ENCODE results near the gene CPEB4. TPM values are rescaled to one million over a fixed set of nuclear protein-coding genes. Genes with fewer than 3 reads are reported as not detected.

CPEB4 gene
- total and polyA plus RNA-seq, 2 donors (not counting 1 experiment from before 2014, with no cell fraction given) = 8.4 to 26.0 TPM

DNA sequence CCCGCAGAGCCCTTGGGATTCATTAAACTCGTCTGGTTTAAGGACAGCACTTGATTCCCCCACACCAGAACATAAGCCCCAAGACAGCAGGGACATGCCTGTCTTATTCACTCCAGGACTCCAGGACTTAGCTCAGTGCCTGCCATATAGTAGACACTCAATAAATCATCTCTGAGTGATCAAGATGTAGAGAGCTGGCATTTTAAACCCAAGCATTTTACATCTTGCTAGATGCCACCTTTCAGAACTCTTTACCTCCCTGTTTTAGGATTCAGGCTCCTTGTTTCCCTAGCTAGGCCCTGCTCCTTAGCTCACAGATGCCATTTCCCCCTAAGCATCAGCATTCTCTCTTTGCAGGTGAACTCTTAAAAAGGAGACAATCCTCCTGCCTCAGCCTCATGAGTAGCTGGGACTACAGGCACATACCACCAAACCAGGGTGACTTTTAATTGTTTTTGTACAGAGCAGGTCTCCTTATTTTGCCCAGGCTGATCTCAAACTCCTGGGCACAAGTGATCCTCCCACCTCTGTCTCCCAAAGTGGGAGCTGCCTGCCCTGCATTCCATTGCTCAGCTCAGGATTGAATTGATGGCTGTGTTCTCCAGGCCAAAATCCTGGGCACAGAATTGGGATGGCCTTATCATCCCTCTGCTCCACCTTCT is 32.0 kb upstream of the CPEB4 start:
- no peak overlapping the region for H3K27ac ChIP-seq (ENCODE audit: low read length in 2 of 2)
- CTCF ChIA-PET = interaction anchor here (0.8 to 1.1 kb wide), 2 partner anchors 11 to 13 kb away, joined by 3 to 4 read pairs; no protein-coding TSS in a partner anchor

GRCh38 chr5:173857234-173857633 is 30.9 kb upstream of the CPEB4 start:
- intact Hi-C loops (cut with micrococcal nuclease) = no loop called here
- H3K4me3 ChIP-seq (ENCODE audit: control extremely low read depth in 1 of 5, extremely low read depth in 1 of 5, insufficient read depth in 1 of 5, low read depth in 2 of 5, low read length in 4 of 5) = no peak overlapping the region
- H3K79me2 ChIP-seq (ENCODE audit: control insufficient read depth, insufficient read depth, low read length) = no peaks in the 10 kb centered on the region
- H3K27me3 Mint-ChIP-seq = peaks cover 8% of the 10 kb centered on the region
- peaks cover 13% of the 10 kb centered on the region for H3K4me1 Mint-ChIP-seq
- DNase-seq (no peak), ATAC-seq (ENCODE audit: low read depth) (no peak)
- ChIA-PET CTCF (no interaction called here), POLR2A (interaction anchor here (0.6 kb wide), 1 partner anchor 30 kb away, joined by 6 read pairs; no protein-coding TSS in a partner anchor)
- no peak for TF ChIP-seq EZH2 (IDR thresholded peaks at IDR 0.05; ENCODE audit: borderline replicate concordance, insufficient read depth, low read depth, low read length, poor library complexity, severe bottlenecking)
- TF ChIP-seq, protein P1, sequence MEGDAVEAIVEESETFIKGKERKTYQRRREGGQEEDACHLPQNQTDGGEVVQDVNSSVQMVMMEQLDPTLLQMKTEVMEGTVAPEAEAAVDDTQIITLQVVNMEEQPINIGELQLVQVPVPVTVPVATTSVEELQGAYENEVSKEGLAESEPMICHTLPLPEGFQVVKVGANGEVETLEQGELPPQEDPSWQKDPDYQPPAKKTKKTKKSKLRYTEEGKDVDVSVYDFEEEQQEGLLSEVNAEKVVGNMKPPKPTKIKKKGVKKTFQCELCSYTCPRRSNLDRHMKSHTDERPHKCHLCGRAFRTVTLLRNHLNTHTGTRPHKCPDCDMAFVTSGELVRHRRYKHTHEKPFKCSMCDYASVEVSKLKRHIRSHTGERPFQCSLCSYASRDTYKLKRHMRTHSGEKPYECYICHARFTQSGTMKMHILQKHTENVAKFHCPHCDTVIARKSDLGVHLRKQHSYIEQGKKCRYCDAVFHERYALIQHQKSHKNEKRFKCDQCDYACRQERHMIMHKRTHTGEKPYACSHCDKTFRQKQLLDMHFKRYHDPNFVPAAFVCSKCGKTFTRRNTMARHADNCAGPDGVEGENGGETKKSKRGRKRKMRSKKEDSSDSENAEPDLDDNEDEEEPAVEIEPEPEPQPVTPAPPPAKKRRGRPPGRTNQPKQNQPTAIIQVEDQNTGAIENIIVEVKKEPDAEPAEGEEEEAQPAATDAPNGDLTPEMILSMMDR (IDR thresholded peaks at IDR 0.05) = no peak
- WGBS (ENCODE audit: insufficient coverage) = 83% methylated on average over 1 of the region's 3 CpGs
- H3K36me3 ChIP-seq (replicated peaks in 1 of 2; ENCODE audit: control extremely low read depth in 1 of 2, control insufficient read depth in 1 of 2, extremely low read depth in 1 of 2, insufficient read depth in 2 of 2, low read length in 1 of 2) = no peaks in the 10 kb centered on the region
- no peaks in the 10 kb centered on the region for H4K20me1 ChIP-seq (ENCODE audit: control insufficient read depth, insufficient read depth, low read length, poor library complexity, severe bottlenecking)
- H3K9ac ChIP-seq (ENCODE audit: low read length) = no peak overlapping the region
- H3K4me3 Mint-ChIP-seq = no peak overlapping the region
- no peak overlapping the region for H3K27ac ChIP-seq (ENCODE audit: low read length in 2 of 2)
- peaks cover 0 to 2% (median 0%) of the 10 kb centered on the region in 4 experiments for H3K27me3 ChIP-seq (replicated peaks in 1 of 4; ENCODE audit: control extremely low read depth in 1 of 4, control insufficient read depth in 3 of 4, insufficient read depth in 4 of 4, low read length in 3 of 4)
- H3K4me2 ChIP-seq (replicated peaks; ENCODE audit: low read depth, low read length, poor library complexity, severe bottlenecking) = no peak overlapping the region
- H3K27ac Mint-ChIP-seq = no peak overlapping the region
- H3K9me3 ChIP-seq (ENCODE audit: control extremely low read depth in 1 of 3, control insufficient read depth in 2 of 3, insufficient read depth in 1 of 3, low read length in 2 of 3) = peaks cover 0 to 2% (median 0%) of the 10 kb centered on the region in 3 donors
- no peak overlapping the region for H2AFZ ChIP-seq (ENCODE audit: insufficient read depth, low read depth, low read length, poor library complexity, severe bottlenecking)
- no peaks in the 10 kb centered on the region for H3K9me3 Mint-ChIP-seq (ENCODE audit: insufficient read depth)
- H3K4me1 ChIP-seq (ENCODE audit: control insufficient read depth in 2 of 2, insufficient read depth in 2 of 2, low read length in 2 of 2) = no peaks in the 10 kb centered on the region

More for the DNA sequence above, 32.0 kb upstream of the CPEB4 start:
- 100% methylated on average over 2 of the region's 2 CpGs for WGBS (ENCODE audit: insufficient coverage)
- peaks cover 14% of the 10 kb centered on the region for H3K4me1 Mint-ChIP-seq
- no peaks in the 10 kb centered on the region for H3K36me3 ChIP-seq (replicated peaks in 1 of 2; ENCODE audit: control extremely low read depth in 1 of 2, control insufficient read depth in 1 of 2, extremely low read depth in 1 of 2, insufficient read depth in 2 of 2, low read length in 1 of 2)
- no peak overlapping the region for H3K4me3 ChIP-seq (ENCODE audit: control extremely low read depth in 1 of 5, extremely low read depth in 1 of 5, insufficient read depth in 1 of 5, low read depth in 2 of 5, low read length in 4 of 5)
- peaks cover 12% of the 10 kb centered on the region for H3K27me3 Mint-ChIP-seq
- H2AFZ ChIP-seq (ENCODE audit: insufficient read depth, low read depth, low read length, poor library complexity, severe bottlenecking) = no peak overlapping the region
- no peak overlapping the region for H3K4me3 Mint-ChIP-seq
- no peak overlapping the region for H3K4me2 ChIP-seq (replicated peaks; ENCODE audit: low read depth, low read length, poor library complexity, severe bottlenecking)
- DNase-seq (no peak), ATAC-seq (ENCODE audit: low read depth) (no peak)
- no peaks in the 10 kb centered on the region for H3K4me1 ChIP-seq (ENCODE audit: control insufficient read depth in 2 of 2, insufficient read depth in 2 of 2, low read length in 2 of 2)
- H3K79me2 ChIP-seq (ENCODE audit: control insufficient read depth, insufficient read depth, low read length) = no peaks in the 10 kb centered on the region
- H3K27ac Mint-ChIP-seq = no peak overlapping the region
- no peak for TF ChIP-seq EZH2 (IDR thresholded peaks at IDR 0.05; ENCODE audit: borderline replicate concordance, insufficient read depth, low read depth, low read length, poor library complexity, severe bottlenecking)
- TF ChIP-seq, protein P1 (IDR thresholded peaks at IDR 0.05) = no peak
- no peaks in the 10 kb centered on the region for H4K20me1 ChIP-seq (ENCODE audit: control insufficient read depth, insufficient read depth, low read length, poor library complexity, severe bottlenecking)
- H3K9me3 ChIP-seq (ENCODE audit: control extremely low read depth in 1 of 3, control insufficient read depth in 2 of 3, insufficient read depth in 1 of 3, low read length in 2 of 3) = peaks cover 0 to 2% (median 0%) of the 10 kb centered on the region in 3 donors
- H3K27me3 ChIP-seq (replicated peaks in 1 of 4; ENCODE audit: control extremely low read depth in 1 of 4, control insufficient read depth in 3 of 4, insufficient read depth in 4 of 4, low read length in 3 of 4) = peaks cover 0 to 2% (median 0%) of the 10 kb centered on the region in 4 experiments
- no peak overlapping the region for H3K9ac ChIP-seq (ENCODE audit: low read length)
- intact Hi-C loops (cut with micrococcal nuclease) = no loop called here
- POLR2A ChIA-PET = no interaction called here
- no peaks in the 10 kb centered on the region for H3K9me3 Mint-ChIP-seq (ENCODE audit: insufficient read depth)

Measured in B cell (primary cell).